Nephron (organoid): ENCODE results near the gene LMO2.
"Not testable (repeated sequence)": the region's sequence is repeated elsewhere in the genome, so short reads cannot be mapped to it uniquely, and the experiment has no call there.

Experiments
- H3K27ac Mint-ChIP-seq, 3 experiments: 2 replicates each; pipeline ENCODE4 v1.8.0; 2020; ENCODE audit warnings: mixed read lengths in 3 of 3, mild to moderate bottlenecking in 2 of 3, moderate library complexity in 1 of 3
- H3K27me3 Mint-ChIP-seq: 2 replicates; pipeline ENCODE4 v1.8.0; 2021; ENCODE audit warnings: low read depth, mild to moderate bottlenecking, moderate library complexity, mixed read lengths
- H3K36me3 Mint-ChIP-seq: 2 replicates; pipeline ENCODE4 v1.8.0; 2020; ENCODE audit warnings: low read depth, mixed read lengths
- H3K4me1 Mint-ChIP-seq: 2 replicates; pipeline ENCODE4 v1.8.0; 2020; ENCODE audit warnings: mixed read lengths
- H3K4me3 Mint-ChIP-seq, 3 experiments: 2 replicates each; pipeline ENCODE4 v1.8.0; 2020; ENCODE audit warnings: mild to moderate bottlenecking in 3 of 3, mixed read lengths in 3 of 3, moderate library complexity in 2 of 3
- H3K9me3 Mint-ChIP-seq: 2 replicates; pipeline ENCODE4 v1.8.0; 2020; ENCODE audit warnings: mixed read lengths
- CTCF ChIP-seq, 3 experiments: fragments of 200-600 bp; sonication (generic); IDR thresholded peaks; one replicate each; pipeline ENCODE4 v1.5.0; 2021; ENCODE audit warnings: antibody characterized with exemption in 3 of 3; ENCODE audit not compliant: unreplicated experiment in 3 of 3

Gene LMO2

GRCh38 chr11:33934450-33934849 is 42.6 kb upstream of the LMO2 start:
- no peaks in the 10 kb centered on the region for H3K36me3 Mint-ChIP-seq
- peaks cover 20% of the 10 kb centered on the region for H3K27me3 Mint-ChIP-seq
- H3K9me3 Mint-ChIP-seq, result peaks cover 7% of the 10 kb centered on the region
- no peak overlapping the region for H3K4me3 Mint-ChIP-seq
- peak overlapping the region; percentile 37 to 93 (median 85) for H3K27ac Mint-ChIP-seq
- peaks cover 79% of the 10 kb centered on the region for H3K4me1 Mint-ChIP-seq
- TF ChIP-seq CTCF (IDR thresholded peaks at IDR 0.05; ENCODE audit: unreplicated experiment in 3 of 3), result no peak

GRCh38 chr11:33933602-33934001 is 41.7 kb upstream of the LMO2 start:
- Mint-ChIP-seq H3K27ac (peak overlapping the region; percentile 37 to 93 (median 85)), H3K4me1 (peaks cover 78% of the 10 kb centered on the region), H3K36me3 (no peaks in the 10 kb centered on the region), H3K27me3 (peaks cover 24% of the 10 kb centered on the region), H3K4me3 (no peak overlapping the region), H3K9me3 (peaks cover 7% of the 10 kb centered on the region)
- no peak for TF ChIP-seq CTCF (IDR thresholded peaks at IDR 0.05; ENCODE audit: unreplicated experiment in 3 of 3)

- TF ChIP-seq CTCF (IDR thresholded peaks at IDR 0.05; ENCODE audit: unreplicated experiment in 3 of 3), result no peak
- Mint-ChIP-seq H3K27ac (peak overlapping the region; percentile 37 to 93 (median 85)), H3K4me3 (no peak overlapping the region), H3K27me3 (peaks cover 22% of the 10 kb centered on the region), H3K9me3 (peaks cover 7% of the 10 kb centered on the region), H3K4me1 (peaks cover 69% of the 10 kb centered on the region), H3K36me3 (no peaks in the 10 kb centered on the region)
Observed at GRCh38 chr11:33932721-33933120, 40.8 kb upstream of the LMO2 start.

GRCh38 chr11:33931739-33932366 is 40.0 kb upstream of the LMO2 start:
- H3K4me1 Mint-ChIP-seq, result peaks cover 60% of the 10 kb centered on the region

GRCh38 chr11:33931067-33931466 is 39.2 kb upstream of the LMO2 start:
- no peak for TF ChIP-seq CTCF (IDR thresholded peaks at IDR 0.05; ENCODE audit: unreplicated experiment in 3 of 3)
- Mint-ChIP-seq H3K27ac (peak overlapping the region; percentile 18 to 30 (median 23)), H3K27me3 (peaks cover 13% of the 10 kb centered on the region), H3K4me1 (peaks cover 54% of the 10 kb centered on the region), H3K9me3 (peaks cover 7% of the 10 kb centered on the region), H3K36me3 (no peaks in the 10 kb centered on the region), H3K4me3 (no peak overlapping the region)

More at GRCh38 chr11:33931739-33932366, 40.0 kb upstream of the LMO2 start:
- not testable (repeated sequence) for H3K36me3 Mint-ChIP-seq, H3K9me3 Mint-ChIP-seq
- H3K4me3 Mint-ChIP-seq, result peak overlapping the region in 1 of 3 experiments; percentile 40
- H3K27me3 Mint-ChIP-seq, result peaks cover 13% of the 10 kb centered on the region
- peak overlapping the region in 2 of 3 experiments; percentile 8 to 51 for H3K27ac Mint-ChIP-seq

- H3K4me3 Mint-ChIP-seq, result no peak overlapping the region
- no peaks in the 10 kb centered on the region for H3K36me3 Mint-ChIP-seq
- H3K27me3 Mint-ChIP-seq, result peaks cover 13% of the 10 kb centered on the region
- H3K9me3 Mint-ChIP-seq, result peaks cover 7% of the 10 kb centered on the region
- peaks cover 50% of the 10 kb centered on the region for H3K4me1 Mint-ChIP-seq
- peak overlapping the region; percentile 18 to 30 (median 23) for H3K27ac Mint-ChIP-seq
- TF ChIP-seq CTCF (IDR thresholded peaks at IDR 0.05; ENCODE audit: unreplicated experiment in 3 of 3), result no peak
Observed at GRCh38 chr11:33930317-33931021, 38.6 kb upstream of the LMO2 start.
